ENCODE results near the gene AKTIP.

The AKTIP gene

GRCh38 chr16:53486230-53486629 is 16.8 kb downstream of the AKTIP start:
- no peak for DNase-seq (ENCODE audit: low read depth, low spot score)
- no peak overlapping the region for H3K27ac ChIP-seq

DNA sequence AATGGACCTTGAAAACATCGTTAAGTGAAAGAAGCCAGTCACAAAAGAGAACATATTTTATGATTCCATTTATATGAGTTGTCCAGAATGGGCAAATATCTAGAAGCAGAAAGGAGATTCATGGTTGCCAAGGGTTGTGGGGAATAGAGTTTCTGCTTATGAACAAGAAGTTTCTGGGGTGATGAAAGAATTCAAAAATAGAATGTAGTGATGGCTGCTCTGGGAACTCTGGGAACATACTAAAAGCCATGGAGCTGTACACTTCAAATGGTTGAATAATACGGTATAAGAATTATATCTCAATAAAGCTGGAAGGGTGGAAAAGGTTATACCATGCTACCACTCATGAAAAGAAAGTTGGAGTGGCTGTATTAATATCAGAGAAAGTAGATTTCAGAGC is 18.5 kb downstream of the AKTIP start:
- no peak overlapping the region for H3K27ac ChIP-seq
- no peak for DNase-seq (ENCODE audit: low read depth, low spot score)

GRCh38 chr16:53482123-53482522 is 20.9 kb downstream of the AKTIP start:
- no peak for DNase-seq (ENCODE audit: low read depth, low spot score)
- no peak overlapping the region for H3K27ac ChIP-seq

DNA sequence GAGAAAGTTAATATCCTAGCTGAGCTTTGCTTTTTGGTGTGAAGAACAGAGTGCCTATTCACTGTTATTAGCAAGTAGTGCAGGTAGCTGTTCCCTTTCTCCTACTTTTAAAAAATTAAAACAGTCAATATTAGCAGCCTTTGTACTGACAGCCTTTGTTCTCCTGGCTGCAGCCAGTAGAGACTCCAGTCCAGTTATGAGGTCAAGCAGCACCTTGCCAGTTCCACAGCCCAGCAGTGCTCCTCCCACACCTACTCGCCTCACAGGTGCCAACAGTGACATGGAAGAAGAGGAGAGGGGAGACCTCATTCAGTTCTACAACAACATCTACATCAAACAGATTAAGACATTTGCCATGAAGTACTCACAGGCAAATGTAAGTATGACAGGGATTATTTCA is 22.6 kb downstream of the AKTIP start:
- H3K27ac ChIP-seq, result no peak overlapping the region

GRCh38 chr16:53478965-53479364 is 24.0 kb downstream of the AKTIP start:
- DNase-seq (ENCODE audit: low read depth, low spot score), result no peak
- no peak overlapping the region for H3K27ac ChIP-seq

More for the DNA sequence above, 22.6 kb downstream of the AKTIP start:
- DNase-seq (ENCODE audit: low read depth, low spot score), result no peak

DNA sequence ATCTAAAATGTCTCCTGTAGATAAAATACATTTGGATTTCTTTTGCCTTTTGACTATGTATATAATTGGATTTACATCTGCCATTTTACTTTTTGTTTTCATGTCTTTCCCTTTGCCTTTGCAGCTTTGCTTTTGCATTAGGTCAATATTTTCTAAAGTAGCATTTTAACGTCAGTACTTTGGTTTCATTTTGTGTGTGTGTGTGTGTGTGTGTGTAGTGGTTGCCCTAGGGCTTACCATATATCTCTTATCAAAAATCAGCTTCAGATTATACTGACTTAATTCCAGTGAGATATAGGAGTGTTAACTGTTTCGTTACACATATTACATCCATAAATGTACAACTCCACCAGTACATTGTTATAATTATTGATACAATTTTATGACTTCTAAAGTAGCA is 26.1 kb downstream of the AKTIP start:
- no peak overlapping the region for H3K27ac ChIP-seq
- no peak for DNase-seq (ENCODE audit: low read depth, low spot score)

DNA sequence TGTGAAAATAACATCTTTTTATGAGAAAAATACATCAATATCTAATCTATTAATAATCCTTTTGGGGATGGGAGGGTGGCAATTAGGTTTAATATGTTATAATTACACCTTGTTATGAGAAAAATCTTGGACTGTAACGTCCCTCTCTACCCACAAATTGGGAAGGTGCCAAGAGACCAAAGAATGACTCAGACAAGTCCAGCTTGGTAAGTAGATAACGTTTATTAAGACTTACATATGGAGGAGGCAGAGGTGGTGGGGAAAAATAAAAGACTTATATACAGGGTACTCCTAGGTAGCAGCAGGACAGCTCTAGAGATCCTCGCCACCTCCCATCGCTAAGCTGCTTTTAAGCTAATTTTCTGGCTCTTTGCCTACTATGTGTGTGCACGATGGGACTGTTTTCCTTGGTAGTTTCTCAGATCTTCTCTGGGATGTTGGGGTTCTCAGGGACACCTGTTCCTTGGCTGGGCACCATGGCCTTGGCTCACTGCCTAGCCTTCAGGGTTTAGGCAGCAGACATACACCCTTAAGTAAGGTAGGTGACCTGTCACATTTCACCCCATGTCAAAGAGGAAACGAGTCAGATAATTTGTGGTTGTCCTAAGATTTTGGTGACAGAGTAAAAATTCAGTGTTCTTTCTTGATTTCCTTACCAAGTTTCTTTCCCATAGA is 37.3 kb downstream of the AKTIP start:
- DNase-seq (ENCODE audit: low read depth, low spot score), result peak; percentile 6
- H3K27ac ChIP-seq, result no peak overlapping the region

- H3K27ac ChIP-seq, result no peak overlapping the region
- DNase-seq (ENCODE audit: low read depth, low spot score), result no peak
Measured at GRCh38 chr16:53458635-53459034, 44.4 kb downstream of the AKTIP start.

GRCh38 chr16:53457670-53458069 is 45.3 kb downstream of the AKTIP start:
- no peak for DNase-seq (ENCODE audit: low read depth, low spot score)
- H3K27ac ChIP-seq, result no peak overlapping the region

- DNase-seq (ENCODE audit: low read depth, low spot score), result no peak
- no peak overlapping the region for H3K27ac ChIP-seq
Measured at GRCh38 chr16:53456625-53457024, 46.4 kb downstream of the AKTIP start.

DNA sequence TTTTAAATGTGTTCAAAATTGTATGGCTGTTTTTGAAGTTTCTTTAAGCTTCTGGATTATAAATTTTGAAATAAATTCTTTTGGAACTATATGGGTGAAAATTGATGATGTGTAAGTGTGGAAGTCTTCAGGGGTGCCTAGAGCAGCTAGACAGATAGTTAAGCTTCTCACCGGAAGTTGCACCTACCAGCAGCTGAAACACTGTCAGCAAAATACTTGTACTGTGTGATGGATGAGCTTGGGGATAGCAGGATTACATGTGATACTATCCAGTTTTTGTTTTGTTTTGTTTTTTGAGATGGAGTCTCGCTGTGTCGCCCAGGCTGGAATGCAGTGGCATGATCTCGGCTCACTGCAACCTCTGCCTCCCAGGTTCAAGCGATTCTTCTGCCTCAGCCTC is 49.1 kb downstream of the AKTIP start:
- no peak overlapping the region for H3K27ac ChIP-seq
- DNase-seq (ENCODE audit: low read depth, low spot score), result no peak

DNA sequence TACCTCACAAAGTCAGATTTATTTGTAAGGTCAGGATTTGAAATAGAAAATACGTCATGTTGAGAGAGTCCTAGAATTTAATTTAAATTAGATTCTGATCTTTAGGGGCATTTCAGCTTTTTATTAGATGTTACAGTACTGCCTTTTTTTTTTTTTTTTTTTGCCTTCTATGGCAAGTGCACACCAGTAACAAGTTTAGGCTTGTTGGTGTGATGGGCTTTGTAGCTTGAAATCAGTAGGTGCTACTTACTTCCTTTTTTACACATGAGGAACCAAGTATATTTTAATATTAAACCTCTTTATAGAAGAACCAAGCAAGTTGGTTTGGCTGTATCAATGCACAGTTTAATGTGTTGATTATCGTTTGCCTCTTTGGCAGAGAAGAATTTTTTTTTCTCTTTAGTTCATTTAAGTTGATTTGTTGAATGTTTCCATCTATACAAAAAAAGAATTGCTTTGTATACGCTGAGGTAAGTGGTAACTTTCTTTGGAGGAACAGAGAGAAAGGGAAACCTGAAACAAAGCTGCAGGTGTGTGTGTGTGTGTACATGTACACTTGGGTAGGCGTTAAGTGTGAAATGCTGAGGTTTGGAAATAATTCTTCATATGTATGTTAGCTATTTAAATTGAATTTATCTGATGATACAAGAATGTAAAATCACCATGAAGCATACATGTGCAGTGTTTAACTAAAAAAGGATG is 53.0 kb downstream of the AKTIP start:
- no peak for DNase-seq (ENCODE audit: low read depth, low spot score)
- no peak overlapping the region for H3K27ac ChIP-seq

DNA sequence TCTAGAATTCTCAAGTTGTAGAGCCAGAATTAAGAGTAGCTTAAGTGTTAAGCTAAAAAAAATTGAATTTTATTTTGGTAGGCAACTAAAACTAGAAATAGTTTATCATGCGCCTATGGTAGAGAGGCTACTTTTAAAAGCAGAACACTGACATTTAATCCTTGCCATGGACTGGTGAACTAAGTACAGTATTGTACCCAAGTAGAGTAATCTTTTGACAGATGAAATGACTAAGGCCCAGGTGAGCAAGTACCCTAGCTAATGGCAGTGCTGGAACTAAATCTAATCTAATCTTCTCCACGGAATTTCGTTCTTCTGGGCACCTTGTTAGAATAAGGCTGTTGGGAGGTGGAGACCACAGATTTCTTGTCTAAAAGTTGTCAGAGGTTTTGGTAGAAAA is 56.9 kb downstream of the AKTIP start:
- no peak for DNase-seq (ENCODE audit: low read depth, low spot score)
- H3K27ac ChIP-seq, result peak overlapping the region; percentile 31

DNA sequence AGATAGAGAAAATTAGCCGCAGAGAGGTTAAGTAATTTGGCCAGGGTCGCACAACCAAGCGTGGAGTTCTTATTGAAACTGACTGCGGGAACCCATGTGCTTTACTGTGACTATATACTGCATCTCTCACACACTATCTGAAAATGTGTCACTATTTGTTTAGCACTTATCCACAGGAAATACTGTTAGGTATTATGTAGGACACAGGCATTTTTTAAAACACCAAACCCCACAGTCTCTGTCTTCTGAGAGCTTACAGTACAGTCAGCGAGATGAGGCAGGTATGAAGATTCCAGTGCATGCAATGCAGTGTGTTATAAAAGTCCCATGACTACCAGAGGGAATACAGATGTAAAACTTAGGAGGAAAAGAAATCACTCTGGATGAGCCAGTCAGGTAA is 57.5 kb downstream of the AKTIP start:
- DNase-seq (ENCODE audit: low read depth, low spot score), result no peak
- H3K27ac ChIP-seq, result peak overlapping the region; percentile 31

All from epithelial cell of prostate (primary cell).